Fibroblast of villous mesenchyme (primary cell): Measurements from ENCODE around the gene SLC16A7. TPM values are rescaled to one million over a fixed set of nuclear protein-coding genes. Genes with fewer than 3 reads are reported as not detected.
A peak's percentile ranks its signal among the peaks of the same experiment; 100 is the strongest.

Experiments
- DNase-seq: peaks from one replicate; pipeline ENCODE4 v3.0.0-alpha.2; 2010; ENCODE audit warnings: low read depth
- H3K4me3 ChIP-seq: 2 replicates; pipeline ENCODE4 v1.5.1; 2011; ENCODE audit warnings: low read depth, mild to moderate bottlenecking, low read length
- CTCF ChIP-seq: IDR thresholded peaks from 2 replicates; pipeline ENCODE4 v1.5.1; 2012; ENCODE audit warnings: low read depth, mild to moderate bottlenecking, low read length; ENCODE audit not compliant: insufficient read depth
- total RNA-seq: library from RNA; depleted of rRNA; stranded (reverse); fragments of >200 nt; gene quantifications from 2 replicates; pipeline ENCODE4 v1.2.3, GENCODE V29; 2012

Gene SLC16A7
- total RNA-seq, 1 donor = 32.0 TPM

- DNase-seq = no peak
- no peak for TF ChIP-seq CTCF
- no peak overlapping the region for H3K4me3 ChIP-seq
These were observed 165.7 kb downstream of the SLC16A7 start for GRCh38 chr12:59761542-59761941.

- DNase-seq = no peak
- TF ChIP-seq CTCF = no peak
- H3K4me3 ChIP-seq = no peak overlapping the region
These were observed 168.0 kb downstream of the SLC16A7 start for GRCh38 chr12:59763835-59764234.

- no peak for DNase-seq
- H3K4me3 ChIP-seq = no peak overlapping the region
- TF ChIP-seq CTCF = no peak
These were observed 172.2 kb downstream of the SLC16A7 start for GRCh38 chr12:59768031-59768430.

GRCh38 chr12:59780605-59781135 is 184.8 kb downstream of the SLC16A7 start:
- TF ChIP-seq CTCF = peak; percentile 60
- DNase-seq = peak; percentile 53
- no peak overlapping the region for H3K4me3 ChIP-seq

GRCh38 chr12:59787610-59788009 is 191.8 kb downstream of the SLC16A7 start:
- DNase-seq = peak; percentile 8
- no peak for TF ChIP-seq CTCF
- no peak overlapping the region for H3K4me3 ChIP-seq

- no peak for DNase-seq
- H3K4me3 ChIP-seq = no peak overlapping the region
- no peak for TF ChIP-seq CTCF
These were observed 196.8 kb downstream of the SLC16A7 start for GRCh38 chr12:59792647-59793046.

GRCh38 chr12:59803735-59804134 is 207.9 kb downstream of the SLC16A7 start:
- peak; percentile 1 for DNase-seq
- H3K4me3 ChIP-seq = peak overlapping the region; percentile 22
- TF ChIP-seq CTCF = no peak
